ENCODE measurements around the gene EFNA5. TPM values are rescaled to one million over a fixed set of nuclear protein-coding genes. Genes with fewer than 3 reads are reported as not detected.

EFNA5 gene
- total RNA-seq, 1 experiment from 2014 or later = 1.5 TPM

GRCh38 chr5:107713228-107713627 lies 42.5 kb upstream of the EFNA5 start:
- no peaks in the 10 kb centered on the region for H3K4me1 Mint-ChIP-seq (ENCODE audit: low read depth, unreplicated experiment)

GRCh38 chr5:107712359-107712870 lies 41.7 kb upstream of the EFNA5 start:
- TF ChIP-seq CTCF (IDR thresholded peaks at IDR 0.05; ENCODE audit: insufficient read depth in 1 of 2, low read depth in 1 of 2, low read length in 1 of 2, severe bottlenecking in 1 of 2, unreplicated experiment in 1 of 2) = no peak
- BruUV-seq (replicated peaks) = no TSS peak
- H3K27me3 ChIP-seq (replicated peaks; ENCODE audit: control insufficient read depth, insufficient read depth, low read length) = no peaks in the 10 kb centered on the region
- no peaks in the 10 kb centered on the region for H3K36me3 ChIP-seq (ENCODE audit: control insufficient read depth, insufficient read depth, low read length)
- no peaks in the 10 kb centered on the region for H3K4me1 ChIP-seq
- Mint-ChIP-seq H3K4me3 (ENCODE audit: unreplicated experiment) (no peak overlapping the region), H3K27ac (ENCODE audit: unreplicated experiment) (no peak overlapping the region), H3K4me1 (ENCODE audit: low read depth, unreplicated experiment) (no peaks in the 10 kb centered on the region), H3K27me3 (ENCODE audit: insufficient read depth, unreplicated experiment) (no peaks in the 10 kb centered on the region), H3K9me3 (ENCODE audit: unreplicated experiment) (peaks cover under 1% of the 10 kb centered on the region), H3K36me3 (ENCODE audit: insufficient read depth, unreplicated experiment) (no peaks in the 10 kb centered on the region)
- no peak for DNase-seq
- POLR2A ChIA-PET = no interaction called here
- CTCF ChIA-PET = no interaction called here
- H3K4me3 ChIP-seq (ENCODE audit: low read depth, low read length) = no peak overlapping the region
- no peaks in the 10 kb centered on the region for H3K9me3 ChIP-seq
- intact Hi-C loops (cut with micrococcal nuclease; ENCODE audit: unreplicated experiment) = no loop called here

More at GRCh38 chr5:107713228-107713627, 42.5 kb upstream of the EFNA5 start:
- Histone ChIP-seq H3K36me3 (ENCODE audit: control insufficient read depth, insufficient read depth, low read length) (no peaks in the 10 kb centered on the region), H3K27me3 (replicated peaks; ENCODE audit: control insufficient read depth, insufficient read depth, low read length) (no peaks in the 10 kb centered on the region), H3K4me1 (no peaks in the 10 kb centered on the region), H3K4me3 (ENCODE audit: low read depth, low read length) (no peak overlapping the region), H3K9me3 (no peaks in the 10 kb centered on the region)
- CTCF ChIA-PET = no interaction called here
- H3K36me3 Mint-ChIP-seq (ENCODE audit: insufficient read depth, unreplicated experiment) = no peaks in the 10 kb centered on the region
- no peak for DNase-seq
- intact Hi-C loops (cut with micrococcal nuclease; ENCODE audit: unreplicated experiment) = no loop called here
- no TSS peak for BruUV-seq (replicated peaks)
- no peak overlapping the region for H3K4me3 Mint-ChIP-seq (ENCODE audit: unreplicated experiment)
- H3K27me3 Mint-ChIP-seq (ENCODE audit: insufficient read depth, unreplicated experiment) = peaks cover 6% of the 10 kb centered on the region
- TF ChIP-seq CTCF (IDR thresholded peaks at IDR 0.05; ENCODE audit: insufficient read depth in 1 of 2, low read depth in 1 of 2, low read length in 1 of 2, severe bottlenecking in 1 of 2, unreplicated experiment in 1 of 2) = no peak
- H3K27ac Mint-ChIP-seq (ENCODE audit: unreplicated experiment) = no peak overlapping the region
- POLR2A ChIA-PET = no interaction called here
- peaks cover 9% of the 10 kb centered on the region for H3K9me3 Mint-ChIP-seq (ENCODE audit: unreplicated experiment)

GRCh38 chr5:107705402-107706014 lies 34.8 kb upstream of the EFNA5 start:
- POLR2A ChIA-PET = no interaction called here
- no peaks in the 10 kb centered on the region for H3K27me3 ChIP-seq (replicated peaks; ENCODE audit: control insufficient read depth, insufficient read depth, low read length)
- no peak for TF ChIP-seq CTCF (IDR thresholded peaks at IDR 0.05; ENCODE audit: insufficient read depth in 1 of 2, low read depth in 1 of 2, low read length in 1 of 2, severe bottlenecking in 1 of 2, unreplicated experiment in 1 of 2)
- Mint-ChIP-seq H3K9me3 (ENCODE audit: unreplicated experiment) (no peaks in the 10 kb centered on the region), H3K27ac (ENCODE audit: unreplicated experiment) (no peak overlapping the region), H3K36me3 (ENCODE audit: insufficient read depth, unreplicated experiment) (no peaks in the 10 kb centered on the region), H3K4me1 (ENCODE audit: low read depth, unreplicated experiment) (peaks cover 6% of the 10 kb centered on the region), H3K27me3 (ENCODE audit: insufficient read depth, unreplicated experiment) (peaks cover 7% of the 10 kb centered on the region), H3K4me3 (ENCODE audit: unreplicated experiment) (no peak overlapping the region)
- no TSS peak for BruUV-seq (replicated peaks)
- CTCF ChIA-PET = no interaction called here
- no peaks in the 10 kb centered on the region for H3K4me1 ChIP-seq
- H3K9me3 ChIP-seq = no peaks in the 10 kb centered on the region
- no peaks in the 10 kb centered on the region for H3K36me3 ChIP-seq (ENCODE audit: control insufficient read depth, insufficient read depth, low read length)
- no peak for DNase-seq
- no peak overlapping the region for H3K4me3 ChIP-seq (ENCODE audit: low read depth, low read length)
- intact Hi-C loops (cut with micrococcal nuclease; ENCODE audit: unreplicated experiment) = no loop called here
